Adrenal gland (tissue), 12 donors: ENCODE data around the gene SDCCAG8. TPM values are rescaled to one million over a fixed set of nuclear protein-coding genes. Genes with fewer than 3 reads are reported as not detected.

ENCODE experiments used
- DNase-seq, 7 donors: peaks; one replicate each; pipeline ENCODE4 v3.0.0-alpha.2; 2019 to 2020
- H3K27ac ChIP-seq, 5 donors: fragments of 200-600 bp; sonication (generic) in 4 of 5; 1 replicate in 3 of 5; 2 replicates in 2 of 5; pipeline versions ENCODE4 v1.5.1 to v1.8.0; 2016 to 2020; ENCODE audit warnings: mild to moderate bottlenecking in 1 of 5
- H3K27me3 ChIP-seq: fragments of 200-600 bp; 2 replicates; pipeline ENCODE4 v1.8.0; 2021
- H3K36me3 ChIP-seq, 2 donors: fragments of 200-600 bp; replicated peaks in 1 of 2; 1 replicate in 1 of 2; 2 replicates in 1 of 2; pipeline versions ENCODE4 v1.5.1 to v1.8.0; 2018 to 2022
- H3K4me1 ChIP-seq, 2 donors: fragments of 200-600 bp; replicated peaks in 1 of 2; 1 replicate in 1 of 2; 2 replicates in 1 of 2; pipeline versions ENCODE4 v1.5.1 to v1.8.0; 2018 to 2021
- H3K4me3 ChIP-seq, 4 donors: fragments of 200-600 bp; sonication (generic) in 3 of 4; one replicate each; pipeline ENCODE4 v1.5.1; 2016 to 2018
- H3K9me3 ChIP-seq, 3 donors: fragments of 200-600 bp; sonication (generic) in 1 of 3; replicated peaks in 1 of 3; 1 replicate in 2 of 3; 2 replicates in 1 of 3; pipeline versions ENCODE4 v1.5.1 to v1.8.0; 2016 to 2021
- CTCF ChIP-seq, 6 experiments: fragments of 450-650 bp in 4 of 6; fragments of 200-600 bp in 2 of 6; sonication (generic) in 1 of 6; IDR thresholded peaks; 1 replicate in 5 of 6; 2 replicates in 1 of 6; pipeline versions ENCODE4 v1.5.1 to v1.8.0; 2016 to 2021; ENCODE audit warnings: antibody characterized with exemption in 6 of 6, mild to moderate bottlenecking in 2 of 6, moderate library complexity in 1 of 6
- POLR2A ChIP-seq, 2 donors: fragments of 450-650 bp; IDR thresholded peaks; one replicate each; pipeline ENCODE4 v1.6.1; 2017; ENCODE audit warnings: antibody characterized with exemption in 2 of 2, mild to moderate bottlenecking in 2 of 2, moderate library complexity in 1 of 2
- WGBS, 4 donors: extraction: QIAGEN DNeasy Blood & Tissue Kit in 2 of 4; methylation state at CpG; one replicate each; pipeline versions ENCODE4 v1.1.5 to v1.1.7; 2013 to 2017; 5-methylcytosine and 5-hydroxymethylcytosine counted together
- intact Hi-C, 2 donors: fragments of 100-400 bp; cut with DNase I; formaldehyde crosslinking; loops; one replicate each; pipeline versions ENCODE4 v1.14.1 to v1.15.0; 2022 to 2023
- polyA plus RNA-seq, 3 donors: library from polyadenylated mRNA; stranded (reverse); fragments of 200-250 nt in 2 of 3; fragments of 350-450 nt in 1 of 3; fragmentation: Illumina TruSeq in 1 of 3; extraction: RNeasy Lipid Tissue Mini Kit (QIAGEN cat#74804) in 1 of 3; gene quantifications; one replicate each; pipeline ENCODE4 v1.2.3, GENCODE V29; 2013 to 2014
- total RNA-seq, 9 donors: library from RNA; depleted of rRNA in 4 of 9; stranded (reverse); fragments of >200 nt in 4 of 9; fragments of 120-200 nt in 1 of 9; fragmentation: NEBNext Ultra II Directional in 1 of 9; extraction: Animal tissue kit (Norgen Biotek cat#: 25700) in 1 of 9; gene quantifications; one replicate each; pipeline versions ENCODE4 v1.1.0 to v1.2.4, GENCODE V29; 2013 to 2023
- donor health status: healthy with polysubstance abuse.
- donor health status: Bipolar disorder and iron deficiency.
- donor health status: DM: yes; HTN: yes; CAD: no.
- donor health status: DM: no; HTN: no; CAD: no.
- donor health status: DM: no; HTN: no; CAD: no.
- donor health status: DM: yes; HTN: yes; CAD: no.

The SDCCAG8 gene
- total and polyA plus RNA-seq, 12 donors: 22.5 to 60.9 (median 44.1) TPM

GRCh38 chr1:243323491-243323890 lies 67.7 kb downstream of the SDCCAG8 start:
- no peak for TF ChIP-seq POLR2A (IDR thresholded peaks at IDR 0.05)
- no peak for TF ChIP-seq CTCF (IDR thresholded peaks at IDR 0.05)
- no peaks in the 10 kb centered on the region for H3K9me3 ChIP-seq
- DNase-seq: no peak
- H3K36me3 ChIP-seq: no peaks in the 10 kb centered on the region
- H3K27me3 ChIP-seq: no peaks in the 10 kb centered on the region
- intact Hi-C loops: loop anchor here in 1 of 2 donors (10.0 kb wide), 1 partner anchor 859 kb away; no protein-coding TSS in a partner anchor
- H3K4me1 ChIP-seq: no peaks in the 10 kb centered on the region
- no peak overlapping the region for H3K4me3 ChIP-seq
- 74 to 91% (median 81%) methylated on average over 4 of the region's 4 CpGs for WGBS, 4 donors
- no peak overlapping the region for H3K27ac ChIP-seq

- Histone ChIP-seq H3K36me3 (peaks cover 0 to under 1% of the 10 kb centered on the region in 2 donors), H3K4me1 (no peaks in the 10 kb centered on the region), H3K9me3 (no peaks in the 10 kb centered on the region), H3K4me3 (no peak overlapping the region), H3K27ac (no peak overlapping the region), H3K27me3 (no peaks in the 10 kb centered on the region)
- TF ChIP-seq CTCF (IDR thresholded peaks at IDR 0.05) (peak; percentile 62 to 86 (median 78)), POLR2A (IDR thresholded peaks at IDR 0.05) (no peak)
- DNase-seq: peak in 1 of 7 donors; percentile 38
- intact Hi-C loops: loop anchor here in 1 of 2 donors (10.0 kb wide), 1 partner anchor 861 kb away; no protein-coding TSS in a partner anchor
- 0% methylated on average over 1 of the region's 1 CpG for WGBS, 4 donors
These were observed 69.6 kb downstream of the SDCCAG8 start for GRCh38 chr1:243325305-243325890.

DNA sequence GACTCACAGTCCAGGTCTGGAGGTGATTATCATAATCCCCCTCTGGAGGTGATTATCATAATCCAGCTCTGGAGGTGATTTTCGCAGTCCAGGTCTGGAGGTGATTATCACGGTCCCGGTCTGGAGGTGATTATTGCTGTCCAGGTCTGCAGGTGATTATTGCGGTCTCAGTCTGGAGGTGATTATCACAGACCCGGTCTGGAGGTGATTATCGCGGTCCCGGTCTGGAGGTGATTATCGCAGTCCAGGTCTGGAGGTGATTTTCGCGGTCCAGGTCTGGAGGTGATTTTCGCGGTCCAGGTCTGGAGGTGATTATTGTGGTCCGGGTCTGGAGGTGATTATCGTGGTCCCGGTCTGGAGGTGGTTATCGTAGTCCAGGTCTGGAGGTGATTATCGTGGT lies 76.6 kb downstream of the SDCCAG8 start:
- no peak overlapping the region for H3K27ac ChIP-seq
- H3K27me3 ChIP-seq: no peaks in the 10 kb centered on the region
- H3K36me3 ChIP-seq: peaks cover 0 to 27% of the 10 kb centered on the region in 2 donors
- no peak for DNase-seq
- intact Hi-C loops: no loop called here
- WGBS, 4 donors: 80 to 98% (median 96%) methylated on average over 15 to 18 of the region's 18 CpGs
- H3K4me1 ChIP-seq: peaks cover 0 to 7% of the 10 kb centered on the region in 2 donors
- no peak overlapping the region for H3K4me3 ChIP-seq
- TF ChIP-seq CTCF (IDR thresholded peaks at IDR 0.05) (no peak), POLR2A (IDR thresholded peaks at IDR 0.05) (no peak)
- H3K9me3 ChIP-seq: no peaks in the 10 kb centered on the region

- Histone ChIP-seq H3K27me3 (no peaks in the 10 kb centered on the region), H3K9me3 (no peaks in the 10 kb centered on the region), H3K36me3 (peaks cover 0 to 27% of the 10 kb centered on the region in 2 donors)
These were observed 79.5 kb downstream of the SDCCAG8 start for GRCh38 chr1:243335292-243335691.

More at GRCh38 chr1:243335292-243335691, 79.5 kb downstream of the SDCCAG8 start:
- intact Hi-C loops: no loop called here
- Histone ChIP-seq H3K27ac (no peak overlapping the region), H3K4me3 (no peak overlapping the region), H3K4me1 (peaks cover 0 to 9% of the 10 kb centered on the region in 2 donors)
- DNase-seq: peak in 2 of 7 donors; percentile 27 to 37
- TF ChIP-seq POLR2A (IDR thresholded peaks at IDR 0.05): no peak
- no peak for TF ChIP-seq CTCF (IDR thresholded peaks at IDR 0.05)
- WGBS, 4 donors: 76 to 84% (median 79%) methylated on average over 3 of the region's 3 CpGs
